CD8-positive, alpha-beta memory T cell (primary cell): ENCODE results near the gene BRD3OS. TPM values are rescaled to one million over a fixed set of nuclear protein-coding genes. Genes with fewer than 3 reads are reported as not detected.

Experiments used
- CTCF ChIA-PET: fragments of 350-600 bp; sonication (Branson Sonifier 250); formaldehyde crosslinking; loops from one replicate; lab custom pipeline; 2021; ENCODE audit warnings: antibody characterized with exemption; lab: Charles Lee
- POLR2A ChIA-PET: fragments of 350-600 bp; sonication (Branson Sonifier 250); formaldehyde crosslinking; loops from one replicate; lab custom pipeline; 2021; ENCODE audit warnings: antibody characterized with exemption; lab: Charles Lee
- DNase-seq, 5 donors: peaks; one replicate each; pipeline versions ENCODE4 v3.0.0 to v3.0.0-alpha.2; 2020 to 2022; ENCODE audit warnings: mixed read lengths in 1 of 5
- H3K27ac ChIP-seq: one replicate; pipeline ENCODE4 v1.7.0; 2013; ENCODE audit warnings: low read depth, mild to moderate bottlenecking, low read length, moderate library complexity
- H3K27me3 ChIP-seq: 2 replicates; pipeline ENCODE4 v1.7.0; 2013; ENCODE audit warnings: low read length, mild to moderate bottlenecking; ENCODE audit not compliant: insufficient read depth, poor library complexity, severe bottlenecking
- H3K36me3 ChIP-seq: 2 replicates; pipeline ENCODE4 v1.7.0; 2013; ENCODE audit warnings: mild to moderate bottlenecking, low read length, moderate library complexity; ENCODE audit not compliant: insufficient read depth
- H3K4me1 ChIP-seq: 2 replicates; pipeline ENCODE4 v1.7.0; 2013; ENCODE audit warnings: mild to moderate bottlenecking, low read length, moderate library complexity; ENCODE audit not compliant: insufficient read depth
- H3K4me3 ChIP-seq: 2 replicates; pipeline ENCODE4 v1.7.0; 2013; ENCODE audit warnings: mild to moderate bottlenecking, low read length
- H3K9me3 ChIP-seq: 2 replicates; pipeline ENCODE4 v1.7.0; 2013; ENCODE audit warnings: mild to moderate bottlenecking, low read length
- H3K27ac Mint-ChIP-seq, 8 donors: one replicate each; pipeline ENCODE4 v1.8.0; 2020 to 2021; ENCODE audit warnings: mixed read lengths in 8 of 8, mild to moderate bottlenecking in 6 of 8, inconsistent platforms in 3 of 8, moderate library complexity in 3 of 8
- H3K27me3 Mint-ChIP-seq, 2 donors: one replicate each; pipeline ENCODE4 v1.8.0; 2020 to 2021; ENCODE audit warnings: mixed read lengths in 2 of 2, mild to moderate bottlenecking in 1 of 2, moderate library complexity in 1 of 2
- H3K36me3 Mint-ChIP-seq, 3 donors: one replicate each; pipeline ENCODE4 v1.8.0; 2020 to 2021; ENCODE audit warnings: mixed read lengths in 3 of 3, inconsistent platforms in 1 of 3, mild to moderate bottlenecking in 1 of 3
- H3K4me1 Mint-ChIP-seq, 3 donors: one replicate each; pipeline ENCODE4 v1.8.0; 2020 to 2021; ENCODE audit warnings: mixed read lengths in 3 of 3, inconsistent platforms in 1 of 3, mild to moderate bottlenecking in 1 of 3
- H3K4me3 Mint-ChIP-seq, 7 donors: one replicate each; pipeline ENCODE4 v1.8.0; 2020 to 2021; ENCODE audit warnings: mixed read lengths in 7 of 7, mild to moderate bottlenecking in 6 of 7, moderate library complexity in 4 of 7, inconsistent platforms in 2 of 7
- H3K9me3 Mint-ChIP-seq, 5 donors: one replicate each; pipeline ENCODE4 v1.8.0; 2020 to 2022; ENCODE audit warnings: mixed read lengths in 5 of 5, mild to moderate bottlenecking in 3 of 5, moderate library complexity in 2 of 5, inconsistent platforms in 1 of 5
- polyA plus RNA-seq: library from polyadenylated mRNA; unstranded; fragments of 300-500 nt; fragmentation: Illumina TruSeq; gene quantifications from one replicate; pipeline ENCODE4 v1.2.3, GENCODE V29; 2021
- total RNA-seq, 2 experiments: library from RNA; stranded (reverse); gene quantifications; one replicate each; pipeline ENCODE4 v1.2.3, GENCODE V29; 2021

BRD3OS gene
- total and polyA plus RNA-seq, 3 experiments from 2014 or later = 15.4 to 26.2 (median 15.4) TPM

GRCh38 chr9:133991964-133992779 is 33.1 kb upstream of the BRD3OS start, which contains the start of gene VAV2:
TSS of gene VAV2 (minus strand) at chr9:133992324. CDS start at chr9:133992278, 46 bp downstream.
- Histone ChIP-seq H3K4me1 (peaks cover 11% of the 10 kb centered on the region), H3K9me3 (no peaks in the 10 kb centered on the region), H3K36me3 (no peaks in the 10 kb centered on the region), H3K27ac (peak within 1 kb of the TSS; percentile 51), H3K27me3 (no peaks in the 10 kb centered on the region), H3K4me3 (peak within 1 kb of the TSS; percentile 73)
- no peaks in the 10 kb centered on the region for H3K36me3 Mint-ChIP-seq
- H3K4me3 Mint-ChIP-seq = peak within 1 kb of the TSS; percentile 68 to 88 (median 79)
- no peak within 1 kb of the TSS for H3K27ac Mint-ChIP-seq
- no peaks in the 10 kb centered on the region for H3K9me3 Mint-ChIP-seq
- H3K27me3 Mint-ChIP-seq = peaks cover 10 to 11% of the 10 kb centered on the region in 2 donors
- POLR2A ChIA-PET = interaction anchor here (0.8 kb wide), 1 partner anchor 172 kb away, joined by 3 read pairs; the partner anchor contains the start of gene RNU6ATAC
- peak; percentile 9 to 57 (median 29) for DNase-seq
- CTCF ChIA-PET = interaction anchor here (3.0 kb wide), 1 partner anchor 210 kb away, joined by 94 read pairs; no protein-coding TSS in a partner anchor
- H3K4me1 Mint-ChIP-seq = peaks cover 0 to 15% (median 1%) of the 10 kb centered on the region in 3 donors

- Mint-ChIP-seq H3K4me3 (peak overlapping the region; percentile 78 to 88 (median 83)), H3K9me3 (no peaks in the 10 kb centered on the region), H3K27me3 (peaks cover 8 to 11% of the 10 kb centered on the region in 2 donors), H3K4me1 (peaks cover 0 to 15% (median 1%) of the 10 kb centered on the region in 3 donors), H3K36me3 (no peaks in the 10 kb centered on the region), H3K27ac (no peak overlapping the region)
- no peaks in the 10 kb centered on the region for H3K9me3 ChIP-seq
- ChIA-PET POLR2A (interaction anchor here (0.6 to 1.2 kb wide), 3 partner anchors 32 to 1048 kb away, joined by 3 to 8 read pairs (median 4); partner anchors contain the start of genes BRD3OS and RNU6ATAC), CTCF (interaction anchor here (0.8 to 4.8 kb wide), 13 partner anchors 9 to 251 kb away, joined by 3 to 94 read pairs (median 3); no protein-coding TSS in a partner anchor)
- H3K27me3 ChIP-seq = no peaks in the 10 kb centered on the region
- peaks cover 11% of the 10 kb centered on the region for H3K4me1 ChIP-seq
- H3K27ac ChIP-seq = peak overlapping the region; percentile 51
- no peaks in the 10 kb centered on the region for H3K36me3 ChIP-seq
- peak overlapping the region; percentile 73 for H3K4me3 ChIP-seq
- peak; percentile 64 to 78 (median 71) for DNase-seq
These were observed 32.3 kb upstream of the BRD3OS start for GRCh38 chr9:133992780-133993634.

GRCh38 chr9:133993635-133994253 is 31.5 kb upstream of the BRD3OS start:
- H3K36me3 ChIP-seq = no peaks in the 10 kb centered on the region
- no peaks in the 10 kb centered on the region for H3K9me3 ChIP-seq
- Mint-ChIP-seq H3K36me3 (no peaks in the 10 kb centered on the region), H3K27me3 (peaks cover 8 to 11% of the 10 kb centered on the region in 2 donors), H3K4me3 (peak overlapping the region; percentile 78 to 87 (median 83)), H3K4me1 (peaks cover 0 to 15% (median 1%) of the 10 kb centered on the region in 3 donors), H3K27ac (peak overlapping the region in 1 of 8 donors; percentile 52), H3K9me3 (no peaks in the 10 kb centered on the region)
- CTCF ChIA-PET = interaction anchor here (0.8 to 4.8 kb wide), 17 partner anchors 8 to 252 kb away, joined by 3 to 94 read pairs (median 3); no protein-coding TSS in a partner anchor
- H3K27me3 ChIP-seq = no peaks in the 10 kb centered on the region
- H3K4me3 ChIP-seq = peak overlapping the region; percentile 73
- POLR2A ChIA-PET = interaction anchor here (0.6 to 1.2 kb wide), 2 partner anchors 32 to 1049 kb away, joined by 4 to 8 read pairs; partner anchors contain the start of gene BRD3OS
- no peak for DNase-seq
- no peak overlapping the region for H3K27ac ChIP-seq
- peaks cover 11% of the 10 kb centered on the region for H3K4me1 ChIP-seq

- peak overlapping the region in 6 of 7 donors; percentile 51 to 87 (median 70) for H3K4me3 Mint-ChIP-seq
- H3K27ac ChIP-seq = no peak overlapping the region
- no peaks in the 10 kb centered on the region for H3K9me3 Mint-ChIP-seq
- peaks cover 11% of the 10 kb centered on the region for H3K4me1 ChIP-seq
- H3K36me3 Mint-ChIP-seq = no peaks in the 10 kb centered on the region
- H3K27me3 Mint-ChIP-seq = peaks cover 5 to 11% of the 10 kb centered on the region in 2 donors
- no peaks in the 10 kb centered on the region for H3K27me3 ChIP-seq
- no peak overlapping the region for H3K4me3 ChIP-seq
- ChIA-PET POLR2A (interaction anchor here (0.7 kb wide), 1 partner anchor 212 kb away, joined by 3 read pairs; no protein-coding TSS in a partner anchor), CTCF (interaction anchor here (0.7 to 4.8 kb wide), 20 partner anchors 8 to 252 kb away, joined by 3 to 94 read pairs (median 3); no protein-coding TSS in a partner anchor)
- H3K9me3 ChIP-seq = no peaks in the 10 kb centered on the region
- H3K36me3 ChIP-seq = no peaks in the 10 kb centered on the region
- peak overlapping the region in 1 of 8 donors; percentile 52 for H3K27ac Mint-ChIP-seq
- peak; percentile 60 to 74 (median 65) for DNase-seq
- peaks cover 0 to 15% (median 1%) of the 10 kb centered on the region in 3 donors for H3K4me1 Mint-ChIP-seq
These were observed 30.8 kb upstream of the BRD3OS start for GRCh38 chr9:133994353-133995011.

GRCh38 chr9:133995012-133995896 is 30.0 kb upstream of the BRD3OS start:
- Histone ChIP-seq H3K4me1 (peaks cover 11% of the 10 kb centered on the region), H3K27me3 (no peaks in the 10 kb centered on the region), H3K4me3 (no peak overlapping the region), H3K36me3 (no peaks in the 10 kb centered on the region), H3K9me3 (no peaks in the 10 kb centered on the region), H3K27ac (no peak overlapping the region)
- peak overlapping the region in 1 of 7 donors; percentile 42 for H3K4me3 Mint-ChIP-seq
- CTCF ChIA-PET = interaction anchor here (0.7 to 4.8 kb wide), 10 partner anchors 12 to 222 kb away, joined by 3 to 94 read pairs (median 4); no protein-coding TSS in a partner anchor
- H3K27ac Mint-ChIP-seq = no peak overlapping the region
- POLR2A ChIA-PET = no interaction called here
- no peaks in the 10 kb centered on the region for H3K9me3 Mint-ChIP-seq
- peaks cover 7 to 10% of the 10 kb centered on the region in 2 donors for H3K27me3 Mint-ChIP-seq
- no peak for DNase-seq
- H3K36me3 Mint-ChIP-seq = no peaks in the 10 kb centered on the region
- H3K4me1 Mint-ChIP-seq = peaks cover 0 to 15% (median 1%) of the 10 kb centered on the region in 3 donors
